Activated B cell treated with CpG ODN at 0.5 μM for 24 hours (primary cell): ENCODE results near the gene HOXB6. TPM values are rescaled to one million over a fixed set of nuclear protein-coding genes. Genes with fewer than 3 reads are reported as not detected.

Experiments used
- ATAC-seq: fragments of 200-7000 bp; cut with Tn5 transposase; one replicate; pipeline ENCODE4 v1.10.0; 2021; ENCODE audit warnings: low read depth, mild to moderate bottlenecking, moderate library complexity
- CTCF ChIA-PET: fragments of 350-600 bp; sonication (Branson Sonifier 250); formaldehyde crosslinking; loops from one replicate; lab custom pipeline; 2021; ENCODE audit warnings: antibody characterized with exemption; lab: Charles Lee
- POLR2A ChIA-PET: fragments of 350-600 bp; sonication (Branson Sonifier 250); formaldehyde crosslinking; loops from one replicate; lab custom pipeline; 2021; ENCODE audit warnings: antibody characterized with exemption; lab: Charles Lee
- DNase-seq: peaks from one replicate; pipeline ENCODE4 v3.0.0; 2022
- H3K27ac Mint-ChIP-seq: one replicate; pipeline ENCODE4 v1.8.0; 2020; ENCODE audit warnings: mixed read lengths
- H3K27me3 Mint-ChIP-seq: one replicate; pipeline ENCODE4 v1.8.0; 2021; ENCODE audit warnings: mixed read lengths
- H3K36me3 Mint-ChIP-seq: one replicate; pipeline ENCODE4 v1.8.0; 2021; ENCODE audit warnings: low read depth, mixed read lengths
- H3K4me1 Mint-ChIP-seq: one replicate; pipeline ENCODE4 v1.8.0; 2021; ENCODE audit warnings: mixed read lengths
- H3K4me3 Mint-ChIP-seq: one replicate; pipeline ENCODE4 v1.8.0; 2020; ENCODE audit warnings: mild to moderate bottlenecking, mixed read lengths
- H3K9me3 Mint-ChIP-seq: one replicate; pipeline ENCODE4 v1.8.0; 2020; ENCODE audit warnings: mixed read lengths
- CTCF ChIP-seq: fragments of 200-600 bp; IDR thresholded peaks from one replicate; pipeline ENCODE4 v1.8.0; 2022; ENCODE audit warnings: antibody characterized with exemption, mild to moderate bottlenecking
- intact Hi-C: fragments of 100-400 bp; cut with micrococcal nuclease; formaldehyde crosslinking; loops from one replicate; pipeline ENCODE4 v1.15.1; 2024
- total RNA-seq: library from RNA; stranded (reverse); gene quantifications from 2 replicates; pipeline ENCODE4 v1.2.3, GENCODE V29; 2022

Gene HOXB6
- total RNA-seq, 1 donor from 2014 or later = not detected

- H3K36me3 Mint-ChIP-seq = no peaks in the 10 kb centered on the region
- H3K4me3 Mint-ChIP-seq = peak overlapping the region; percentile 71
- CTCF ChIA-PET = interaction anchor here (0.8 to 4.5 kb wide), 15 partner anchors 10 to 513 kb away, joined by 3 to 31 read pairs (median 6); partner anchors contain the start of gene HOXB9
- POLR2A ChIA-PET = interaction anchor here (1.1 to 1.2 kb wide), 2 partner anchors 21 to 258 kb away, joined by 3 to 5 read pairs; partner anchors contain the start of gene HOXB8
- no peak overlapping the region for H3K27ac Mint-ChIP-seq
- DNase-seq = peak; percentile 85
- H3K9me3 Mint-ChIP-seq = no peaks in the 10 kb centered on the region
- intact Hi-C loops = loop anchor here (1.0 to 10.0 kb wide), 6 partner anchors 137 to 569 kb away; no protein-coding TSS in a partner anchor
- ATAC-seq = peak; percentile 66
- H3K4me1 Mint-ChIP-seq = peaks cover 53% of the 10 kb centered on the region
- peak; percentile 50 for TF ChIP-seq CTCF
- peaks cover 73% of the 10 kb centered on the region for H3K27me3 Mint-ChIP-seq
These were observed 10.8 kb downstream of the HOXB6 start for GRCh38 chr17:48593840-48594537.

- Mint-ChIP-seq H3K4me3 (peak within 1 kb of the TSS; percentile 71), H3K4me1 (peaks cover 52% of the 10 kb centered on the region), H3K27ac (no peak within 1 kb of the TSS), H3K27me3 (peaks cover 73% of the 10 kb centered on the region), H3K9me3 (no peaks in the 10 kb centered on the region), H3K36me3 (no peaks in the 10 kb centered on the region)
- ATAC-seq = no peak
- POLR2A ChIA-PET = interaction anchor here (0.9 to 1.6 kb wide), 5 partner anchors 14 to 258 kb away, joined by 3 to 5 read pairs (median 3); partner anchors contain the start of gene HOXB8
- CTCF ChIA-PET = interaction anchor here (0.8 to 4.5 kb wide), 24 partner anchors 9 to 567 kb away, joined by 3 to 31 read pairs (median 4); partner anchors contain the start of genes HOXB8 and HOXB9
- no peak for TF ChIP-seq CTCF
- DNase-seq = no peak
- intact Hi-C loops = loop anchor here (2.0 to 10.0 kb wide), 4 partner anchors 136 to 438 kb away; no protein-coding TSS in a partner anchor
These were observed 11.5 kb downstream of the HOXB6 start, which contains the start of gene HOXB5 for GRCh38 chr17:48593126-48593829. HOXB5 (minus strand) TSS chr17:48593779; CDS start chr17:48593682, 97 bp downstream.

GRCh38 chr17:48592577-48592976 is 12.2 kb downstream of the HOXB6 start:
- Mint-ChIP-seq H3K9me3 (no peaks in the 10 kb centered on the region), H3K4me3 (peak overlapping the region; percentile 56), H3K36me3 (no peaks in the 10 kb centered on the region), H3K27me3 (peaks cover 73% of the 10 kb centered on the region), H3K4me1 (peaks cover 45% of the 10 kb centered on the region), H3K27ac (no peak overlapping the region)
- ChIA-PET CTCF (interaction anchor here (0.8 to 4.5 kb wide), 22 partner anchors 9 to 567 kb away, joined by 3 to 31 read pairs (median 4); partner anchors contain the start of gene HOXB8), POLR2A (interaction anchor here (0.8 to 1.6 kb wide), 6 partner anchors 14 to 257 kb away, joined by 3 to 5 read pairs (median 3); partner anchors contain the start of gene HOXB8)
- DNase-seq (no peak), ATAC-seq (no peak)
- intact Hi-C loops = loop anchor here (2.0 to 10.0 kb wide), 4 partner anchors 136 to 438 kb away; no protein-coding TSS in a partner anchor
- no peak for TF ChIP-seq CTCF

GRCh38 chr17:48592057-48592514 is 12.7 kb downstream of the HOXB6 start:
- Mint-ChIP-seq H3K27me3 (peaks cover 74% of the 10 kb centered on the region), H3K27ac (no peak overlapping the region), H3K36me3 (no peaks in the 10 kb centered on the region), H3K4me1 (peaks cover 42% of the 10 kb centered on the region), H3K4me3 (no peak overlapping the region), H3K9me3 (no peaks in the 10 kb centered on the region)
- CTCF ChIA-PET = interaction anchor here (1.1 to 4.5 kb wide), 11 partner anchors 8 to 566 kb away, joined by 3 to 31 read pairs (median 9); partner anchors contain the start of gene HOXB8
- intact Hi-C loops = loop anchor here (2.0 to 10.0 kb wide), 4 partner anchors 135 to 437 kb away; no protein-coding TSS in a partner anchor
- ATAC-seq (no peak), DNase-seq (no peak)
- POLR2A ChIA-PET = interaction anchor here (0.8 to 1.6 kb wide), 3 partner anchors 13 to 26 kb away, joined by 3 to 5 read pairs (median 3); no protein-coding TSS in a partner anchor
- no peak for TF ChIP-seq CTCF
